SK-N-SH treated with all-trans-retinoic acid at 6 μM for 48 hours (cell line): Measurements from ENCODE around the gene GAMT.

Source experiments
- CSDC2 ChIP-seq: fragments of 250-450 bp; sonication (Bioruptor Pico); IDR thresholded peaks from 2 replicates; pipeline ENCODE4 v1.5.0; 2020; ENCODE audit warnings: mild to moderate bottlenecking, moderate library complexity
- RARB ChIP-seq: fragments of 250-450 bp; sonication (Bioruptor Pico); IDR thresholded peaks from 2 replicates; pipeline ENCODE4 v1.8.0; 2021; ENCODE audit warnings: mild to moderate bottlenecking, moderate library complexity
- TOX ChIP-seq: fragments of 250-450 bp; sonication (Bioruptor Pico); IDR thresholded peaks from 2 replicates; pipeline ENCODE4 v1.8.0; 2021; ENCODE audit warnings: mild to moderate bottlenecking, moderate library complexity, borderline replicate concordance
- TF ChIP-seq, protein P1 (sequence below): fragments of 250-450 bp; sonication (Bioruptor Pico); IDR thresholded peaks from 2 replicates; pipeline ENCODE4 v1.5.1; 2020; ENCODE audit warnings: low read depth, mild to moderate bottlenecking, moderate library complexity
- TF ChIP-seq, protein P2 (sequence below): fragments of 250-450 bp; sonication (Bioruptor Pico); IDR thresholded peaks from 2 replicates; pipeline ENCODE4 v1.5.0; 2020; ENCODE audit warnings: mild to moderate bottlenecking, moderate library complexity

DNA sequence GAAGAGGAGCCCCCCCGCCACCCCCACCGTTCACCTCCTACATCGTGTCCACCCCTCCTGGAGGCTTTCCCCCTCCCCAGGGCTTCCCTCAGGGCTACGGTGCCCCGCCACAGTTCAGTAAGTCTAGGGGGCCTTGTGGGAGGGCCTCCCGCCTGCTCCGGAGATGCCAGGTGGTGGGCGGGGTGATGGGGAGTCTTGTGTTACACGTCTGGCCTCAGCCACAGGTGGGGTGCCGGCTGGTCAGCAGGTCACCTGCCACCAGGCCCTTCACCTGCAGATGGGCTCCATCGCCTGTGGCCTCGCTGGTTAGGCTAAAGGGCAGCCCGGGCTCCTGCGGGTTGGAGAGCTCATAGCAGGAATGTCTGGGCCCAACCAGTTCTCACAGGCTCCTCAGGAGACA is 28.9 kb upstream of the GAMT start:
- TF ChIP-seq CSDC2 (CRISPR knock-in tag) (no peak), TOX (no peak), RARB (CRISPR knock-in tag) (no peak)
- TF ChIP-seq, protein P1, sequence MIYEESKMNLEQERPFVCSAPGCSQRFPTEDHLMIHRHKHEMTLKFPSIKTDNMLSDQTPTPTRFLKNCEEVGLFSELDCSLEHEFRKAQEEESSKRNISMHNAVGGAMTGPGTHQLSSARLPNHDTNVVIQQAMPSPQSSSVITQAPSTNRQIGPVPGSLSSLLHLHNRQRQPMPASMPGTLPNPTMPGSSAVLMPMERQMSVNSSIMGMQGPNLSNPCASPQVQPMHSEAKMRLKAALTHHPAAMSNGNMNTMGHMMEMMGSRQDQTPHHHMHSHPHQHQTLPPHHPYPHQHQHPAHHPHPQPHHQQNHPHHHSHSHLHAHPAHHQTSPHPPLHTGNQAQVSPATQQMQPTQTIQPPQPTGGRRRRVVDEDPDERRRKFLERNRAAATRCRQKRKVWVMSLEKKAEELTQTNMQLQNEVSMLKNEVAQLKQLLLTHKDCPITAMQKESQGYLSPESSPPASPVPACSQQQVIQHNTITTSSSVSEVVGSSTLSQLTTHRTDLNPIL (CRISPR knock-in tag), result no peak
- TF ChIP-seq, protein P2, sequence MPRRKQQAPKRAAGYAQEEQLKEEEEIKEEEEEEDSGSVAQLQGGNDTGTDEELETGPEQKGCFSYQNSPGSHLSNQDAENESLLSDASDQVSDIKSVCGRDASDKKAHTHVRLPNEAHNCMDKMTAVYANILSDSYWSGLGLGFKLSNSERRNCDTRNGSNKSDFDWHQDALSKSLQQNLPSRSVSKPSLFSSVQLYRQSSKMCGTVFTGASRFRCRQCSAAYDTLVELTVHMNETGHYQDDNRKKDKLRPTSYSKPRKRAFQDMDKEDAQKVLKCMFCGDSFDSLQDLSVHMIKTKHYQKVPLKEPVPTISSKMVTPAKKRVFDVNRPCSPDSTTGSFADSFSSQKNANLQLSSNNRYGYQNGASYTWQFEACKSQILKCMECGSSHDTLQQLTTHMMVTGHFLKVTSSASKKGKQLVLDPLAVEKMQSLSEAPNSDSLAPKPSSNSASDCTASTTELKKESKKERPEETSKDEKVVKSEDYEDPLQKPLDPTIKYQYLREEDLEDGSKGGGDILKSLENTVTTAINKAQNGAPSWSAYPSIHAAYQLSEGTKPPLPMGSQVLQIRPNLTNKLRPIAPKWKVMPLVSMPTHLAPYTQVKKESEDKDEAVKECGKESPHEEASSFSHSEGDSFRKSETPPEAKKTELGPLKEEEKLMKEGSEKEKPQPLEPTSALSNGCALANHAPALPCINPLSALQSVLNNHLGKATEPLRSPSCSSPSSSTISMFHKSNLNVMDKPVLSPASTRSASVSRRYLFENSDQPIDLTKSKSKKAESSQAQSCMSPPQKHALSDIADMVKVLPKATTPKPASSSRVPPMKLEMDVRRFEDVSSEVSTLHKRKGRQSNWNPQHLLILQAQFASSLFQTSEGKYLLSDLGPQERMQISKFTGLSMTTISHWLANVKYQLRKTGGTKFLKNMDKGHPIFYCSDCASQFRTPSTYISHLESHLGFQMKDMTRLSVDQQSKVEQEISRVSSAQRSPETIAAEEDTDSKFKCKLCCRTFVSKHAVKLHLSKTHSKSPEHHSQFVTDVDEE (CRISPR knock-in tag), result no peak
